B cell (primary cell): Measurements from ENCODE around the gene KCNN1.

Experiments used
- CTCF ChIP-seq: fragments of 200-600 bp; IDR thresholded peaks from one replicate; pipeline ENCODE4 v1.8.0; 2022; ENCODE audit warnings: antibody characterized with exemption, mild to moderate bottlenecking
- EZH2 ChIP-seq: IDR thresholded peaks from 2 replicates; pipeline ENCODE4 v1.6.1; 2012; ENCODE audit warnings: borderline replicate concordance, low read depth, mild to moderate bottlenecking, moderate library complexity, low read length; ENCODE audit not compliant: insufficient read depth, poor library complexity, severe bottlenecking

DNA sequence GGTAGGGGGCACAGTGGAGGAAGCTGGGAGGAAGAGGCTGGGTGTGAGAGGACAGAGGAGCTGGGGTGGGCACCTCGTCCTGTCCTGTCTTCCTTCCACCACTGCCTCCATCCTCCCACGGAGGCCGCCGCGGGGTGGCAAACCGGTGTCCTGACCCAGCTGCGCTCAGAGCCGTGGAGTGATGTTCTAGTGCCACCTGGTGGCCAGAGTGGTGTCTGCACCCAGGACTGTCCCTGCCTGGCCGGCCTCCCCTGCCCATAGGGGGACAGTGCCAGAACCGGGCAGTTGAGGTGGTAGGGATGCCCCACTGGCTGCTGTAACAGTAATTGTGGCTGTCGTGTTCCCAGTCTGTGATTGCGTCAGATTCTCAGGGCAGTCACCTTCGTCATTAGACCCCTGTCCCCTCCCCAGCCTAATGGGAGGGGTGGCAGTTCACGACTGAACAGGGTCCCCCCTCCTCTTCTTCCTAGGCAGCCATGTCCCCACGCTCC, 30.0 kb downstream of the KCNN1 start:
- no peak for TF ChIP-seq EZH2
- TF ChIP-seq CTCF = peak; percentile 96
